CD14-positive monocyte (primary cell): ENCODE data around the gene ZBED4. TPM values are rescaled to one million over a fixed set of nuclear protein-coding genes. Genes with fewer than 3 reads are reported as not detected.

Experiments used
- DNase-seq, 3 donors: peaks; one replicate each; pipeline ENCODE4 v3.0.0-alpha.2; 2011 to 2022
- H2AFZ ChIP-seq: 2 replicates; pipeline ENCODE4 v1.6.0; 2012; ENCODE audit warnings: mild to moderate bottlenecking, low read depth, low read length, inconsistent platforms; ENCODE audit not compliant: insufficient read depth, poor library complexity, severe bottlenecking
- H3K27ac ChIP-seq, 2 donors: 1 replicate in 1 of 2; 2 replicates in 1 of 2; pipeline ENCODE4 v1.5.1; 2012 to 2013; ENCODE audit warnings: low read length in 2 of 2, control low read depth in 1 of 2, inconsistent platforms in 1 of 2, low read depth in 1 of 2, mild to moderate bottlenecking in 1 of 2
- H3K27me3 ChIP-seq, 2 donors: one replicate each; pipeline versions ENCODE4 v1.6.0 to v1.6.1; 2011 to 2013; ENCODE audit warnings: low read length in 2 of 2; ENCODE audit not compliant: control insufficient read depth in 2 of 2, insufficient read depth in 2 of 2
- H3K36me3 ChIP-seq, 2 donors: replicated peaks in 1 of 2; 1 replicate in 1 of 2; 2 replicates in 1 of 2; pipeline versions ENCODE4 v1.5.1 to v1.6.1; 2012 to 2013; ENCODE audit warnings: low read length in 2 of 2, control low read depth in 1 of 2, inconsistent platforms in 1 of 2, mild to moderate bottlenecking in 1 of 2; ENCODE audit not compliant: insufficient read depth in 2 of 2, control insufficient read depth in 1 of 2
- H3K4me1 ChIP-seq, 2 donors: 1 replicate in 1 of 2; 2 replicates in 1 of 2; pipeline versions ENCODE4 v1.5.1 to v1.6.1; 2012 to 2013; ENCODE audit warnings: low read length in 2 of 2, control low read depth in 1 of 2, inconsistent platforms in 1 of 2, mild to moderate bottlenecking in 1 of 2, moderate library complexity in 1 of 2; ENCODE audit not compliant: insufficient read depth in 2 of 2, control insufficient read depth in 1 of 2
- H3K4me2 ChIP-seq: replicated peaks from 2 replicates; pipeline ENCODE3; 2012; ENCODE audit warnings: low read length, moderate library complexity, mild to moderate bottlenecking; ENCODE audit not compliant: poor library complexity, severe bottlenecking; ENCODE audit errors: extremely low read depth
- H3K4me3 ChIP-seq, 3 experiments: fragments of 200-600 bp in 1 of 3; sonication (generic) in 1 of 3; replicated peaks in 1 of 3; 1 replicate in 2 of 3; 2 replicates in 1 of 3; pipeline ENCODE4 v1.5.1; 2011 to 2013; ENCODE audit warnings: low read length in 3 of 3, mild to moderate bottlenecking in 3 of 3, control low read depth in 2 of 3, low read depth in 2 of 3, inconsistent platforms in 1 of 3, moderate library complexity in 1 of 3
- H3K79me2 ChIP-seq: 2 replicates; pipeline ENCODE4 v1.6.0; 2012; ENCODE audit warnings: mild to moderate bottlenecking, control low read depth, inconsistent platforms, low read length, moderate library complexity; ENCODE audit not compliant: insufficient read depth
- H3K9ac ChIP-seq: 2 replicates; pipeline ENCODE4 v1.6.0; 2017; ENCODE audit warnings: low read length, mild to moderate bottlenecking; ENCODE audit not compliant: insufficient read depth, poor library complexity, severe bottlenecking
- H3K9me3 ChIP-seq, 2 donors: replicated peaks in 1 of 2; 1 replicate in 1 of 2; 2 replicates in 1 of 2; pipeline versions ENCODE4 v1.5.1 to v1.6.1; 2012 to 2013; ENCODE audit warnings: low read length in 2 of 2, control low read depth in 1 of 2; ENCODE audit not compliant: control insufficient read depth in 1 of 2, insufficient read depth in 1 of 2
- H4K20me1 ChIP-seq: 2 replicates; pipeline ENCODE4 v1.6.0; 2012; ENCODE audit warnings: mild to moderate bottlenecking, low read length, control low read depth, moderate library complexity; ENCODE audit not compliant: insufficient read depth
- H3K27ac Mint-ChIP-seq, 7 donors: one replicate each; pipeline ENCODE4 v1.8.0; 2020; ENCODE audit warnings: mild to moderate bottlenecking in 7 of 7, mixed read lengths in 7 of 7, moderate library complexity in 6 of 7, inconsistent platforms in 2 of 7
- H3K27me3 Mint-ChIP-seq, 3 donors: one replicate each; pipeline ENCODE4 v1.8.0; 2021 to 2022; ENCODE audit warnings: low read depth in 3 of 3, mild to moderate bottlenecking in 3 of 3, mixed read lengths in 3 of 3, moderate library complexity in 3 of 3, inconsistent platforms in 1 of 3
- H3K36me3 Mint-ChIP-seq, 2 donors: one replicate each; pipeline ENCODE4 v1.8.0; 2020; ENCODE audit warnings: mixed read lengths in 2 of 2, inconsistent platforms in 1 of 2, mild to moderate bottlenecking in 1 of 2
- H3K4me1 Mint-ChIP-seq: one replicate; pipeline ENCODE4 v1.8.0; 2020; ENCODE audit warnings: mild to moderate bottlenecking, mixed read lengths
- H3K4me3 Mint-ChIP-seq, 2 donors: one replicate each; pipeline ENCODE4 v1.8.0; 2020; ENCODE audit warnings: mild to moderate bottlenecking in 2 of 2, mixed read lengths in 2 of 2, moderate library complexity in 1 of 2
- H3K9me3 Mint-ChIP-seq, 7 donors: one replicate each; pipeline ENCODE4 v1.8.0; 2020 to 2022; ENCODE audit warnings: mixed read lengths in 7 of 7, mild to moderate bottlenecking in 6 of 7, moderate library complexity in 6 of 7, inconsistent platforms in 2 of 7
- WGBS: methylation state at CpG from one replicate; pipeline ENCODE4 v1.1.5; 2013; ENCODE audit warnings: missing lambda C conversion rate; ENCODE audit not compliant: insufficient coverage; 5-methylcytosine and 5-hydroxymethylcytosine counted together
- intact Hi-C, 2 donors: fragments of 100-400 bp; cut with micrococcal nuclease; formaldehyde crosslinking; loops; one replicate each; pipeline versions ENCODE4 v1.15.0 to v1.15.1; 2023
- polyA plus RNA-seq, 3 donors: library from polyadenylated mRNA; depleted of rRNA in 1 of 3; unstranded in 2 of 3; stranded (reverse) in 1 of 3; fragments of 300-500 nt in 2 of 3; fragments of >200 nt in 1 of 3; fragmentation: Illumina TruSeq in 2 of 3; gene quantifications; 1 replicate in 2 of 3; 2 replicates in 1 of 3; pipeline ENCODE4 v1.2.3, GENCODE V29; 2012 to 2021
- TF ChIP-seq, protein P1 (sequence below): fragments of 200-600 bp; IDR thresholded peaks from one replicate; pipeline ENCODE4 v1.8.0; 2022; ENCODE audit warnings: antibody characterized with exemption, mild to moderate bottlenecking

Gene ZBED4
- polyA plus RNA-seq, 3 donors, result 3.8 to 8.2 (median 5.7) TPM

DNA sequence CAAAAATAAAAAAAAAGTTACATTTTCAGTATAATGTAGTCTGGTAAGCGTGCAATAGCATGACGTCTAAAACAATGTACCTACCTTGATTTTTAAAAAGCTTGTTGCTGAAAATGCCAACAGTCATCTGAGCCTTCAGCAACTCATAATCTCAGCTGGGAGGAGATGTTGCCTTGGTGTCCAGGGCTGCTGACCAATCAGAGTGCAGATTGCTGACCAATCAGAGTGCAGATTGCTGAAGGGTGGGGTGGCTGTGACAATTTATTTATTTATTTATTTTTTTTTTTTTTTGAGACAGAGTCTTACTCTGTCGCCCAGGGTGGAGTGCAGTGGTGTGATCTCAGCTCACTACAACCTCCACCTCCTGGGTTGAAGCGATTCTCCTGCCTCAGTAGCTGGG is 17.8 kb downstream of the ZBED4 start:
- Histone ChIP-seq H3K27ac (no peak overlapping the region), H3K9me3 (peaks cover 30 to 31% of the 10 kb centered on the region in 2 donors), H3K9ac (no peak overlapping the region), H4K20me1 (peaks cover 76% of the 10 kb centered on the region), H2AFZ (no peak overlapping the region), H3K4me1 (no peaks in the 10 kb centered on the region), H3K4me2 (no peak overlapping the region), H3K36me3 (peaks cover 0 to 34% of the 10 kb centered on the region in 2 donors), H3K27me3 (no peaks in the 10 kb centered on the region), H3K79me2 (peaks cover 99% of the 10 kb centered on the region), H3K4me3 (no peak overlapping the region)
- Mint-ChIP-seq H3K27me3 (no peaks in the 10 kb centered on the region), H3K4me1 (peaks cover 3% of the 10 kb centered on the region), H3K27ac (no peak overlapping the region), H3K36me3 (peaks cover 36 to 60% of the 10 kb centered on the region in 2 donors), H3K9me3 (peaks cover 18 to 38% (median 34%) of the 10 kb centered on the region in 7 donors), H3K4me3 (no peak overlapping the region)
- TF ChIP-seq, protein P1, sequence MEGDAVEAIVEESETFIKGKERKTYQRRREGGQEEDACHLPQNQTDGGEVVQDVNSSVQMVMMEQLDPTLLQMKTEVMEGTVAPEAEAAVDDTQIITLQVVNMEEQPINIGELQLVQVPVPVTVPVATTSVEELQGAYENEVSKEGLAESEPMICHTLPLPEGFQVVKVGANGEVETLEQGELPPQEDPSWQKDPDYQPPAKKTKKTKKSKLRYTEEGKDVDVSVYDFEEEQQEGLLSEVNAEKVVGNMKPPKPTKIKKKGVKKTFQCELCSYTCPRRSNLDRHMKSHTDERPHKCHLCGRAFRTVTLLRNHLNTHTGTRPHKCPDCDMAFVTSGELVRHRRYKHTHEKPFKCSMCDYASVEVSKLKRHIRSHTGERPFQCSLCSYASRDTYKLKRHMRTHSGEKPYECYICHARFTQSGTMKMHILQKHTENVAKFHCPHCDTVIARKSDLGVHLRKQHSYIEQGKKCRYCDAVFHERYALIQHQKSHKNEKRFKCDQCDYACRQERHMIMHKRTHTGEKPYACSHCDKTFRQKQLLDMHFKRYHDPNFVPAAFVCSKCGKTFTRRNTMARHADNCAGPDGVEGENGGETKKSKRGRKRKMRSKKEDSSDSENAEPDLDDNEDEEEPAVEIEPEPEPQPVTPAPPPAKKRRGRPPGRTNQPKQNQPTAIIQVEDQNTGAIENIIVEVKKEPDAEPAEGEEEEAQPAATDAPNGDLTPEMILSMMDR, result no peak
- intact Hi-C loops, result no loop called here
- no CpG with 5 or more reads among the region's 4 CpGs for WGBS
- no peak for DNase-seq

DNA sequence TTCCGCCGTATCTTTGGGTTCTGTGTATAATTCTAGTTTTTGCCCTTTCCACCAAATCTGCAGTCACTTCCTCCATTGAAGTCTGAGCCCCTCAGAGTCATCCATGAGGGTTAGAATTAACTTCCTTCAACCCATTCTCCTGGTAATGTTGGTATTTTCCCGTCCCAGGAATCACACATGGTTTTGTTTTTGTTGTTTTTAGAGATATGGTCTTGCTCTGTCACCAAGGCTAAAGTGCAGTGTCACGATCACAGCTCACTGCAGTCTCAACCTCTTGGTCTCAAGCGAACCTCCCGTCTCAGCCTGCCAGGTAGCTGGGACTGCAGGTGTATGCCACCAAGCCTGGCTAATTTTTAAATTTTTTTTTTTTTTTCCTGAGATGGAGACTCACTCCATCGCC is 18.7 kb downstream of the ZBED4 start:
- Histone ChIP-seq H3K4me3 (no peak overlapping the region), H3K4me1 (no peaks in the 10 kb centered on the region), H3K9me3 (peaks cover 22 to 24% of the 10 kb centered on the region in 2 donors), H3K79me2 (peaks cover 98% of the 10 kb centered on the region), H4K20me1 (peaks cover 70% of the 10 kb centered on the region), H3K27ac (no peak overlapping the region), H2AFZ (no peak overlapping the region), H3K4me2 (no peak overlapping the region), H3K27me3 (no peaks in the 10 kb centered on the region), H3K9ac (no peak overlapping the region), H3K36me3 (peaks cover 3 to 30% of the 10 kb centered on the region in 2 donors)
- WGBS, result 90% methylated on average over 3 of the region's 7 CpGs
- peak overlapping the region in 2 of 7 donors; percentile 2 to 9 for H3K27ac Mint-ChIP-seq
- H3K4me3 Mint-ChIP-seq, result no peak overlapping the region
- DNase-seq, result no peak
- H3K27me3 Mint-ChIP-seq, result no peaks in the 10 kb centered on the region
- peaks cover 33 to 57% of the 10 kb centered on the region in 2 donors for H3K36me3 Mint-ChIP-seq
- H3K9me3 Mint-ChIP-seq, result peaks cover 11 to 31% (median 26%) of the 10 kb centered on the region in 7 donors
- TF ChIP-seq, protein P1, result no peak
- H3K4me1 Mint-ChIP-seq, result peaks cover 3% of the 10 kb centered on the region
- intact Hi-C loops, result no loop called here
